Smooth muscle cell (in vitro differentiated cells): ENCODE results near the gene SOHLH1. TPM values are rescaled to one million over a fixed set of nuclear protein-coding genes. Genes with fewer than 3 reads are reported as not detected.

Experiments used
- DNase-seq: peaks from one replicate; lab custom pipeline; 2025; ENCODE audit not compliant: unreplicated experiment; lab: John Stamatoyannopoulos, UW
- H2AFZ ChIP-seq: fragments of 200-600 bp; sonication (generic); 2 replicates; pipeline ENCODE4 v1.6.0; 2016; ENCODE audit warnings: antibody characterized with exemption, low read depth, mild to moderate bottlenecking
- H3F3A ChIP-seq: fragments of 200-600 bp; sonication (generic); 2 replicates; pipeline ENCODE4 v1.6.0; 2017; ENCODE audit warnings: antibody characterized with exemption, low read depth
- H3K27ac ChIP-seq: fragments of 200-600 bp; sonication (generic); 2 replicates; pipeline ENCODE4 v1.5.1; 2016; ENCODE audit warnings: low read depth, mild to moderate bottlenecking
- H3K27me3 ChIP-seq: fragments of 200-600 bp; sonication (generic); 2 replicates; pipeline ENCODE4 v1.6.1; 2016; ENCODE audit warnings: low read depth, mild to moderate bottlenecking
- H3K36me3 ChIP-seq: fragments of 200-600 bp; sonication (generic); 2 replicates; pipeline ENCODE4 v1.5.1; 2016; ENCODE audit warnings: low read depth
- H3K4me1 ChIP-seq: fragments of 200-600 bp; sonication (generic); 2 replicates; pipeline ENCODE4 v1.5.1; 2016; ENCODE audit warnings: low read depth
- H3K4me2 ChIP-seq: fragments of 200-600 bp; sonication (generic); 2 replicates; pipeline ENCODE4 v1.6.0; 2016; ENCODE audit warnings: mild to moderate bottlenecking
- H3K4me3 ChIP-seq: fragments of 200-600 bp; sonication (generic); 2 replicates; pipeline ENCODE4 v1.5.1; 2016; ENCODE audit warnings: mild to moderate bottlenecking
- H3K79me2 ChIP-seq: fragments of 200-600 bp; sonication (generic); 2 replicates; pipeline ENCODE4 v1.6.0; 2016; ENCODE audit warnings: low read depth, mild to moderate bottlenecking
- H3K9ac ChIP-seq: fragments of 200-600 bp; sonication (generic); 2 replicates; pipeline ENCODE4 v1.6.0; 2016; ENCODE audit warnings: low read depth
- H3K9me3 ChIP-seq: fragments of 200-600 bp; sonication (generic); replicated peaks from 2 replicates; pipeline ENCODE4 v1.5.1; 2016; ENCODE audit warnings: low read depth
- H4K20me1 ChIP-seq: fragments of 200-600 bp; sonication (generic); 2 replicates; pipeline ENCODE4 v1.6.0; 2016; ENCODE audit warnings: low read depth
- WGBS: methylation state at CpG from one replicate; pipeline ENCODE4 v1.1.7; 2016; ENCODE audit warnings: low lambda C conversion rate; 5-methylcytosine and 5-hydroxymethylcytosine counted together
- polyA plus RNA-seq: library from polyadenylated mRNA; unstranded; fragments of >200 nt; fragmentation: Nextera tagmentation; extraction: Ambion mirVana; gene quantifications from 2 replicates; pipeline ENCODE4 v1.2.1, GENCODE V29; 2016
- total RNA-seq: library from RNA; depleted of rRNA; stranded (reverse); fragments of >200 nt; gene quantifications from 2 replicates; pipeline ENCODE4 v1.2.3, GENCODE V29; 2014
- TF ChIP-seq, protein P1 (sequence below): fragments of 200-600 bp; sonication (generic); IDR thresholded peaks from 2 replicates; pipeline ENCODE4 v1.5.1; 2017; ENCODE audit warnings: borderline replicate concordance, mild to moderate bottlenecking, antibody characterized with exemption; ENCODE audit not compliant: insufficient read depth, poor library complexity, severe bottlenecking

The SOHLH1 gene
- total and polyA plus RNA-seq, 2 experiments from 2014 or later, result not detected

DNA sequence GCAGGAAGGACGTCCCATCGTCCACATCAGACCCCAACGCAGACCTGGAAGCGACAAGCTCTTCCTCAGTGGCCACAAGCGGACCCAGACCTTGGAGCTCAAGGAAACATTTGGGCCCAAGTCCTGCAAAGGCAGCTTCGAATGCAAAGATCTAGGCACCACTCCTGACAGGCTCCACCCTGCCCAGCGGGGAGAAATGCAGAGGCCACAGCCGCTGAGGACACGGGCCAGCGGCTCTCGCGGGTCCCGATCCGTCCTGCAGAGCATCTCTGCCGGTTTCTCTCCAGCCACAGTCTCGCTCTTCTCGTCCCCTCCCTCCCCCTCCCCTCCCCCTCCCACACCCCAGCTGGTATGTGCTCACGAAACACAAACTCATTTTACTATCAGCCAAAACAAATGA lies 4.9 kb downstream of the SOHLH1 start:
- TF ChIP-seq, protein P1, sequence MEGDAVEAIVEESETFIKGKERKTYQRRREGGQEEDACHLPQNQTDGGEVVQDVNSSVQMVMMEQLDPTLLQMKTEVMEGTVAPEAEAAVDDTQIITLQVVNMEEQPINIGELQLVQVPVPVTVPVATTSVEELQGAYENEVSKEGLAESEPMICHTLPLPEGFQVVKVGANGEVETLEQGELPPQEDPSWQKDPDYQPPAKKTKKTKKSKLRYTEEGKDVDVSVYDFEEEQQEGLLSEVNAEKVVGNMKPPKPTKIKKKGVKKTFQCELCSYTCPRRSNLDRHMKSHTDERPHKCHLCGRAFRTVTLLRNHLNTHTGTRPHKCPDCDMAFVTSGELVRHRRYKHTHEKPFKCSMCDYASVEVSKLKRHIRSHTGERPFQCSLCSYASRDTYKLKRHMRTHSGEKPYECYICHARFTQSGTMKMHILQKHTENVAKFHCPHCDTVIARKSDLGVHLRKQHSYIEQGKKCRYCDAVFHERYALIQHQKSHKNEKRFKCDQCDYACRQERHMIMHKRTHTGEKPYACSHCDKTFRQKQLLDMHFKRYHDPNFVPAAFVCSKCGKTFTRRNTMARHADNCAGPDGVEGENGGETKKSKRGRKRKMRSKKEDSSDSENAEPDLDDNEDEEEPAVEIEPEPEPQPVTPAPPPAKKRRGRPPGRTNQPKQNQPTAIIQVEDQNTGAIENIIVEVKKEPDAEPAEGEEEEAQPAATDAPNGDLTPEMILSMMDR, result no peak
- Histone ChIP-seq H3K9me3 (no peaks in the 10 kb centered on the region), H3K27ac (no peak overlapping the region), H3K4me1 (peaks cover 6% of the 10 kb centered on the region), H3K9ac (no peak overlapping the region), H3K27me3 (no peaks in the 10 kb centered on the region), H2AFZ (no peak overlapping the region), H3K4me2 (no peak overlapping the region), H3K36me3 (no peaks in the 10 kb centered on the region), H3K79me2 (no peaks in the 10 kb centered on the region), H3K4me3 (no peak overlapping the region), H4K20me1 (no peaks in the 10 kb centered on the region), H3F3A (no peaks in the 10 kb centered on the region)
- no peak for DNase-seq
- WGBS, result 90% methylated on average over 9 of the region's 18 CpGs

DNA sequence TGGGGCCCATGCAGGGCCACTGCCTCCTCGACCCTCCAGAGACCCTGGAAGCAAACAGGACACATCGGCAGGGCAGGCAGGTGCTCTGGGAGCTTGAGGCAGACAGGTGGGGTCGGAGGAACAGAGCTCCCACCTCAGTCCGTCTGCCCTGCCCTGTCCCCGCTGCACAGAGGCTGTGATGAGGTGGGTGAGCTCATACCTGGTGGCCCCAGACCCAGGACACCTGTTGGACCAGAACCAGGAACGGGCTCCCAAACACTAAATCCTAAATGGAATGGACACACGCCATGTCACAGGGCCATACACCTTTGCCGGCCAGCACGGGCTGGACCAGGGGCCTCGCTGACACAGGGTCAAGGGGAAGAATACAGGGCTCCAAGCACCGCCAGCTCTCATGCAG lies 5.5 kb downstream of the SOHLH1 start:
- Histone ChIP-seq H3K4me3 (no peak overlapping the region), H3K27me3 (no peaks in the 10 kb centered on the region), H3K36me3 (no peaks in the 10 kb centered on the region), H2AFZ (no peak overlapping the region), H3K9me3 (no peaks in the 10 kb centered on the region), H3K4me2 (no peak overlapping the region), H4K20me1 (no peaks in the 10 kb centered on the region), H3K9ac (no peak overlapping the region), H3K27ac (no peak overlapping the region), H3K79me2 (no peaks in the 10 kb centered on the region), H3K4me1 (peaks cover 6% of the 10 kb centered on the region), H3F3A (no peaks in the 10 kb centered on the region)
- no peak for DNase-seq
- TF ChIP-seq, protein P1, result no peak
- 95% methylated on average over 11 of the region's 11 CpGs for WGBS

DNA sequence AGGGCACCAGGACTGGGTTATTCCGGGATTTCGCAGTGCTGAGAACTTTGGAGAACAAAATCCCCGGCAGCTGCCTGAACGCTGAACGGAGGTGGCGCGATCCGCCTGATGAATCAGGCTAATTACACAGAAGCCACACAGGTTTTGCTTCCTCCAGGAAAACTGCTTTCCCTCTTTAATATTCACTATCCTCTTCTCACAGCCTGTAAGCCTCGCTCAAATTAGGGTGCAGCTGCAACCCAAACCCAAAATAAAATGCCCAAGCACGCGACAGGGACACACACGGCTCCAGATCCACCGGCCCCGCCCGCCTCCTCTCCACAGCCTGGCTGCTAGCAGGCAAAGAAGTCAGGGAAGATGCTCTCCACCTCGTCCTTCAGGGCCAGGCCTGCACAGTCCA lies 6.0 kb downstream of the SOHLH1 start:
- Histone ChIP-seq H3K4me3 (no peak overlapping the region), H3K79me2 (no peaks in the 10 kb centered on the region), H3K9me3 (no peaks in the 10 kb centered on the region), H3K9ac (no peak overlapping the region), H3K27ac (no peak overlapping the region), H4K20me1 (no peaks in the 10 kb centered on the region), H3K27me3 (no peaks in the 10 kb centered on the region), H3K4me1 (peaks cover 6% of the 10 kb centered on the region), H3K36me3 (no peaks in the 10 kb centered on the region), H3F3A (no peaks in the 10 kb centered on the region), H3K4me2 (peak overlapping the region; percentile 37), H2AFZ (no peak overlapping the region)
- WGBS, result 77% methylated on average over 16 of the region's 16 CpGs
- TF ChIP-seq, protein P1, result no peak
- no peak for DNase-seq

DNA sequence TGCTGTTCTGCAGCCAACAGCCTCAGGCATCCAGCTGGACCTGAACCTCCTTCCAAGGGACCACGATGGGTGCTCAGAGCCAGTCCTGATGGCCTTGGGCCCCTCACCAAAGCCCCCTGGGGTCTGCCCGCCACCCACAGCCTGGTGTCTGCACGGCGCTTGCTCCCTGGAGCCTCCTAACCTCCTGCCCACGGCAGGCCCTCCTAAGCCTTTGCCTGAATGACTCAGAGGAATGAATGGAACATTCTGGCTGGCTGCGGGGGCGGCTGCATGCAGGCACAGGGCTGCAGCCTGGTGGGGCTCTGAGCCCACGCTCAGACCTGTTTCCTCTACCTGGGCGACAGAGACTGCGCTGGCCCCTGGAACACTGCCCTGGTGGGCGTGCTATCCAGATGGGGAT lies 6.9 kb downstream of the SOHLH1 start:
- H3K9me3 ChIP-seq, result no peaks in the 10 kb centered on the region
- H3K27me3 ChIP-seq, result no peaks in the 10 kb centered on the region
- H3K79me2 ChIP-seq, result no peaks in the 10 kb centered on the region
- TF ChIP-seq, protein P1, result no peak
- H3K4me2 ChIP-seq, result peak overlapping the region; percentile 59
- no peaks in the 10 kb centered on the region for H4K20me1 ChIP-seq
- peaks cover 6% of the 10 kb centered on the region for H3K4me1 ChIP-seq
- H3K4me3 ChIP-seq, result no peak overlapping the region
- no peak overlapping the region for H3K27ac ChIP-seq
- no peaks in the 10 kb centered on the region for H3K36me3 ChIP-seq
- peak; percentile 11 for DNase-seq
- H2AFZ ChIP-seq, result no peak overlapping the region
- no peak overlapping the region for H3K9ac ChIP-seq
- WGBS, result 29% methylated on average over 11 of the region's 11 CpGs
- H3F3A ChIP-seq, result no peaks in the 10 kb centered on the region
